Measurements from ENCODE around the gene ABL1.
"Not testable (repeated sequence)": the region's sequence is repeated elsewhere in the genome, so short reads cannot be mapped to it uniquely, and the experiment has no call there.

The ABL1 gene

DNA sequence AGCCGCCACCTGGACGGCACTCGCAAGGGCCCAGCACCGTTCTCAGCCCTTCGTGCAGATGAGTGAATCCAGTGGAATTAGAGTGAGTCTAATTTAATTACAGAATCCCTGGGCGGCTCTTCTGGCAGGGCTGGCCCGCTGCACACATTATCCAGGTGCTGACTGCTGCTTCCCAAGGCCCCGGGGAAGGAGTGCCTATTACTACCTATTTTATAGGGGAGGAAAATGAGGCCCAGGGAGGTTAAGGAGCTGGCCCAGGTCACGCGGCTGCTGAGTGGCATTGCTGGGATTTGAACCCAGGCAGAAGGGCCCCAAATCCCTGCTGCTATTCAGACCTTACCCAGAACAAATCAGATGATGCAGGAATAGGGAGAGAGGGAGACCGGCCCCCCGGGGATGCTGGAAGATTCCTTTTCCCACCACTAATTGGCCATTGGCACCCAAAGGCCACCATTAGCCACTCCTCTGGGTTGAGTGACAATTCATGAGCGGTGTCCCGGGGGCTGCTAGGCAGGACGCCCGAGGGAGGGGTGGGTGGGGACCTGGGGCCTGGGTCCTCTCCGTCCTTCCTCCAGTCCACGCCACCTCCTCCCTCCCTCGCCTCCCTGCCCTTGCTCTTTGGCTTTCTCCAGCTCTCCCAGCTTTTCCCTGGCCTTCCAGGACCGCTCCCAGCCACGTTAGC, 71.8 kb downstream of the ABL1 start:
- Histone ChIP-seq H3K4me2 (ENCODE audit: low read length) (no peak overlapping the region), H2AFZ (no peak overlapping the region), H3K4me1 (peaks cover 3% of the 10 kb centered on the region), H3K36me3 (ENCODE audit: control insufficient read depth, insufficient read depth, low read length) (no peaks in the 10 kb centered on the region), H3K9me3 (ENCODE audit: control insufficient read depth, low read length) (no peaks in the 10 kb centered on the region), H3K27me3 (ENCODE audit: control insufficient read depth, insufficient read depth, low read length) (no peaks in the 10 kb centered on the region), H3K9ac (no peak overlapping the region), H3K27ac (no peak overlapping the region), H3K79me2 (no peaks in the 10 kb centered on the region), H3K4me3 (ENCODE audit: low read depth, low read length) (no peak overlapping the region)
- TF ChIP-seq, protein P1, sequence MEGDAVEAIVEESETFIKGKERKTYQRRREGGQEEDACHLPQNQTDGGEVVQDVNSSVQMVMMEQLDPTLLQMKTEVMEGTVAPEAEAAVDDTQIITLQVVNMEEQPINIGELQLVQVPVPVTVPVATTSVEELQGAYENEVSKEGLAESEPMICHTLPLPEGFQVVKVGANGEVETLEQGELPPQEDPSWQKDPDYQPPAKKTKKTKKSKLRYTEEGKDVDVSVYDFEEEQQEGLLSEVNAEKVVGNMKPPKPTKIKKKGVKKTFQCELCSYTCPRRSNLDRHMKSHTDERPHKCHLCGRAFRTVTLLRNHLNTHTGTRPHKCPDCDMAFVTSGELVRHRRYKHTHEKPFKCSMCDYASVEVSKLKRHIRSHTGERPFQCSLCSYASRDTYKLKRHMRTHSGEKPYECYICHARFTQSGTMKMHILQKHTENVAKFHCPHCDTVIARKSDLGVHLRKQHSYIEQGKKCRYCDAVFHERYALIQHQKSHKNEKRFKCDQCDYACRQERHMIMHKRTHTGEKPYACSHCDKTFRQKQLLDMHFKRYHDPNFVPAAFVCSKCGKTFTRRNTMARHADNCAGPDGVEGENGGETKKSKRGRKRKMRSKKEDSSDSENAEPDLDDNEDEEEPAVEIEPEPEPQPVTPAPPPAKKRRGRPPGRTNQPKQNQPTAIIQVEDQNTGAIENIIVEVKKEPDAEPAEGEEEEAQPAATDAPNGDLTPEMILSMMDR (IDR thresholded peaks at IDR 0.05) = no peak

DNA sequence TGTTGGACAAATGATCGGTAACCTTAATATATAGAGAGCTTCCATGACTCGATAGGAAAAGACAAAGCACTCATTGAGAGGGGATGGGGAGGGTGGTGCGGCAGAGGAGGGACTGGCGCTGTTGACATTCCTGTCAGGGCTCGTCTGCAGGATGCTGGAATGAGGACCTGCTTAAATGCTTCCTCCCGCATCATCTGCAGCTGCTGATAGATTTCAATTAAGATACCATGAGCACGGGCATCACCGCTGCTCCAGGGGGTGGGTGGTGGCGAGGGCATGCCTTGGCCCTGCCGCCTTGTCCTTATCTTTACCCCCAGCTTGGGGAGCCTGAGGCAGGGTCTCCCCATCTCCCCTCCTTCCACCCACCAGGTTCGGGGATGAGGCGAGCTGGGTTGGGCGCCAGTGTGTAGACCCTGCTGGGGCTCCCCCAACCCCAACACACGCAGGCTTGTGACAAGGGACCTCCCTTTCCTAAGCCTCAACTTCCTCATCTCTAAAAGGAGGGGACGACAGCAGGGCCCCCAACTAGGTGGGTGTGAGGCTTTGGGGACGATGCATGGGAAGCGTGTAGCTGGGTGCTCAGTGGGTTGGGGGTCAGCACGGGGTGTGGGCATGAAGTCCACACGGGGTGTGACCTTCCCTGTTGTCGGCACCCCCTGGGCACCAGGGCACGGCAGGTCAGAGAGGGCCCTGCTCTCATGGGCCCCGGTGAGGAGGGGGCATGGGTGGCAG, 73.3 kb downstream of the ABL1 start:
- Histone ChIP-seq H3K27ac (peak overlapping the region; percentile 32), H2AFZ (no peak overlapping the region), H3K36me3 (ENCODE audit: control insufficient read depth, insufficient read depth, low read length) (no peaks in the 10 kb centered on the region), H3K4me2 (ENCODE audit: low read length) (no peak overlapping the region), H3K9me3 (ENCODE audit: control insufficient read depth, low read length) (no peaks in the 10 kb centered on the region), H3K4me3 (ENCODE audit: low read depth, low read length) (no peak overlapping the region), H3K79me2 (no peaks in the 10 kb centered on the region), H3K4me1 (peaks cover 7% of the 10 kb centered on the region), H3K27me3 (ENCODE audit: control insufficient read depth, insufficient read depth, low read length) (no peaks in the 10 kb centered on the region), H3K9ac (no peak overlapping the region)
- TF ChIP-seq, protein P1 (IDR thresholded peaks at IDR 0.05) = no peak

DNA sequence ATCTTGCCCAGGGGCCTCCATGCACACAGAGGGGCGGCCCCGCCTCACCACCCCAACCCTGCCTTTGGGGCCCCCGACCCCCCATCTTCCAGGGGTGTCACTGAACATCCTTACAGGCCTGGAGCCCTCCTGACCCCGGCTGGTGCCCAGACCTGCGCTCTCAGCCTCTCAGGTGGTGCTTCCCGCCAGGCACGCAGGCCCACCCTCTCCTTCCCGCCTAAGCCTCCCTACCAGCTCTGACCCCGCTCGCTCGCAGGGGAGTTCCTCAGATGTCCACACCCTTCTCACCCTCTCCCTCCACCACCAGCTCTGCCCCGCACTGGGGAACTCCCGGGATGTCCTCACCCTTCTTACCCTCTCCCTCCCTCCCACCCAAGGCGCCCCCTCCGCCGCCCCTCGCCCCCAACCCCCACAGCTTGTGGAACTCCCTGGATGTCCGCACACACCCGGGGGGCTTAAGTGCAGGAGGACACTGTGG, 73.9 kb downstream of the ABL1 start:
- H3K4me1 ChIP-seq = peaks cover 12% of the 10 kb centered on the region
- no peaks in the 10 kb centered on the region for H3K9me3 ChIP-seq (ENCODE audit: control insufficient read depth, low read length)
- no peaks in the 10 kb centered on the region for H3K27me3 ChIP-seq (ENCODE audit: control insufficient read depth, insufficient read depth, low read length)
- no peak overlapping the region for H2AFZ ChIP-seq
- H3K27ac ChIP-seq = no peak overlapping the region
- no peak overlapping the region for H3K4me3 ChIP-seq (ENCODE audit: low read depth, low read length)
- no peak overlapping the region for H3K4me2 ChIP-seq (ENCODE audit: low read length)
- TF ChIP-seq, protein P1 (IDR thresholded peaks at IDR 0.05) = no peak
- no peaks in the 10 kb centered on the region for H3K36me3 ChIP-seq (ENCODE audit: control insufficient read depth, insufficient read depth, low read length)
- no peak overlapping the region for H3K9ac ChIP-seq
- H3K79me2 ChIP-seq = no peaks in the 10 kb centered on the region

DNA sequence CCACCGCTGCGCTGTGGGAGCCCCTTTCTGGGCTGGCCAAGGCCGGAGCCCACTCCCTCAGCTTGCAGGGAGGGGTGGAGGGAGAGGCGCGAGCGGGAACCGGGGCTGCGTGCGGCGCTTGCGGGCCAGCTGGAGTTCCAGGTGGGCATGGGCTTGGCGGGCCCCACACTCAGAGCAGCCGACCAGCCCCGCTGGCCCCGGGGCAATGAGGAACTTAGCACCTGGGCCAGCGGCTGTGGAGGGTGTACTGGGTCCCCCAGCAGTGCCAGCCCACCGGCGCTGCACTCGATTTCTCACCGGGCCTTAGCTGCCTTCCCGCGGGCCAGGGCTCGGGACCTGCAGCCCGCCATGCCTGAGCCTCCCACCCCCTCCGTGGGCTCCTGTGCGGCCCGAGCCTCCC, 75.0 kb downstream of the ABL1 start:
- not testable (repeated sequence) for H3K27ac ChIP-seq; H3K9me3 ChIP-seq (ENCODE audit: control insufficient read depth, low read length); H3K4me3 ChIP-seq (ENCODE audit: low read depth, low read length); H3K27me3 ChIP-seq (ENCODE audit: control insufficient read depth, insufficient read depth, low read length); H3K4me2 ChIP-seq (ENCODE audit: low read length); H3K9ac ChIP-seq; H3K79me2 ChIP-seq; H2AFZ ChIP-seq; H3K36me3 ChIP-seq (ENCODE audit: control insufficient read depth, insufficient read depth, low read length)
- peaks cover 15% of the 10 kb centered on the region for H3K4me1 ChIP-seq

DNA sequence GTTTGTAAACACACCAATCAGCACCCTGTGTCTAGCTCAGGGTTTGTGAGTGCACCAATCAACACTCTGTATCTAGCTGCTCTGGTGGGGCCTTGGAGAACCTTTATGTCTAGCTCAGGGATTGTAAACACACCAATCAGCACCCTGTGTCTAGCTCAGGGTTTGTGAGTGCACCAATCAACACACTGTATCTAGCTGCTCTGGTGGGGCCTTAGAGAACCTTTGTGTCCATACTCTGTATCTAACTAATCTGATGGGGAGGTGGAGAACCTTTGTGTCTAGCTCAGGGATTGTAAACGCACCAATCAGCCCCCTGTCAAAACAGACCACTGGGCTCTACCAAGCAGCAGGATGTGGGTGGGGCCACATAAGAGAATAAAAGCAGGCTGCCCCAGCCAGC, 75.6 kb downstream of the ABL1 start:
- H3K27me3 ChIP-seq (ENCODE audit: control insufficient read depth, insufficient read depth, low read length) = not testable (repeated sequence)

More for the DNA sequence above, 75.6 kb downstream of the ABL1 start:
- not testable (repeated sequence) for H3K4me3 ChIP-seq (ENCODE audit: low read depth, low read length); H3K9ac ChIP-seq; H3K79me2 ChIP-seq; H2AFZ ChIP-seq; H3K36me3 ChIP-seq (ENCODE audit: control insufficient read depth, insufficient read depth, low read length); H3K27ac ChIP-seq; H3K9me3 ChIP-seq (ENCODE audit: control insufficient read depth, low read length); H3K4me2 ChIP-seq (ENCODE audit: low read length)
- H3K4me1 ChIP-seq = peaks cover 15% of the 10 kb centered on the region
